ENCODE measurements around the gene CRLF2. TPM values are rescaled to one million over a fixed set of nuclear protein-coding genes. Genes with fewer than 3 reads are reported as not detected.
"Not testable (repeated sequence)": the region's sequence is repeated elsewhere in the genome, so short reads cannot be mapped to it uniquely, and the experiment has no call there.

The CRLF2 gene
- total and polyA plus RNA-seq, 2 experiments from 2014 or later = not detected

DNA sequence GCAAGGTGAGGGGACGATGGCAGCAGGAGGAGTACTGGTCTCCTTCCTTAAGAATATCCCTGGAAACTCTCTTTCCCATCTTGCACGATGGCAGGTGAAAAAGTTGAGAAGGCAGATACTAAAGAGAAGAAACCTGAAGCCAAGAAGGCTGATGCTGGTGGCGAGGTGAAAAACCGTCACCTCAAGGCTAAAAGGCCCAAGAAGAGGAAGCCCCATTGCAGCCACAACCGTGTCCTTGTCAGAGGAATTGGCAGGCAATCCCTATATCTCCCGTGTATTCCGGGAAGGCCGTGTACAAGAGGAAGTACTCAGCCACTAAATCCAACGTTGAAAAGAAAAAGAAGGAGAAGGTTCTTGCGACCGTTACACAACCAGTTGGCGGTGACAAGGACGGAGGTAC lies 40.0 kb downstream of the CRLF2 start (continued):
- TF ChIP-seq EZH2 (IDR thresholded peaks at IDR 0.05; ENCODE audit: low read depth, unreplicated experiment) (no peak), STAT1 (IDR thresholded peaks at IDR 0.05; ENCODE audit: unreplicated experiment) (no peak), JUNB (IDR thresholded peaks at IDR 0.05; ENCODE audit: unreplicated experiment) (no peak), EZH2phosphoT487 (IDR thresholded peaks at IDR 0.05; ENCODE audit: unreplicated experiment) (no peak), POLR2AphosphoS5 (IDR thresholded peaks at IDR 0.05; ENCODE audit: low read depth) (no peak), NANOG (IDR thresholded peaks at IDR 0.05; ENCODE audit: borderline replicate concordance) (no peak)
- TF ChIP-seq, protein P1, sequence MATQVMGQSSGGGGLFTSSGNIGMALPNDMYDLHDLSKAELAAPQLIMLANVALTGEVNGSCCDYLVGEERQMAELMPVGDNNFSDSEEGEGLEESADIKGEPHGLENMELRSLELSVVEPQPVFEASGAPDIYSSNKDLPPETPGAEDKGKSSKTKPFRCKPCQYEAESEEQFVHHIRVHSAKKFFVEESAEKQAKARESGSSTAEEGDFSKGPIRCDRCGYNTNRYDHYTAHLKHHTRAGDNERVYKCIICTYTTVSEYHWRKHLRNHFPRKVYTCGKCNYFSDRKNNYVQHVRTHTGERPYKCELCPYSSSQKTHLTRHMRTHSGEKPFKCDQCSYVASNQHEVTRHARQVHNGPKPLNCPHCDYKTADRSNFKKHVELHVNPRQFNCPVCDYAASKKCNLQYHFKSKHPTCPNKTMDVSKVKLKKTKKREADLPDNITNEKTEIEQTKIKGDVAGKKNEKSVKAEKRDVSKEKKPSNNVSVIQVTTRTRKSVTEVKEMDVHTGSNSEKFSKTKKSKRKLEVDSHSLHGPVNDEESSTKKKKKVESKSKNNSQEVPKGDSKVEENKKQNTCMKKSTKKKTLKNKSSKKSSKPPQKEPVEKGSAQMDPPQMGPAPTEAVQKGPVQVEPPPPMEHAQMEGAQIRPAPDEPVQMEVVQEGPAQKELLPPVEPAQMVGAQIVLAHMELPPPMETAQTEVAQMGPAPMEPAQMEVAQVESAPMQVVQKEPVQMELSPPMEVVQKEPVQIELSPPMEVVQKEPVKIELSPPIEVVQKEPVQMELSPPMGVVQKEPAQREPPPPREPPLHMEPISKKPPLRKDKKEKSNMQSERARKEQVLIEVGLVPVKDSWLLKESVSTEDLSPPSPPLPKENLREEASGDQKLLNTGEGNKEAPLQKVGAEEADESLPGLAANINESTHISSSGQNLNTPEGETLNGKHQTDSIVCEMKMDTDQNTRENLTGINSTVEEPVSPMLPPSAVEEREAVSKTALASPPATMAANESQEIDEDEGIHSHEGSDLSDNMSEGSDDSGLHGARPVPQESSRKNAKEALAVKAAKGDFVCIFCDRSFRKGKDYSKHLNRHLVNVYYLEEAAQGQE (IDR thresholded peaks at IDR 0.05; ENCODE audit: unreplicated experiment) = no peak

GRCh38 chrX:1171915-1172314 lies 40.5 kb downstream of the CRLF2 start:
- not testable (repeated sequence) for H3K4me3 ChIP-seq; H4K20me1 ChIP-seq (replicated peaks; ENCODE audit: insufficient read depth); H3K4me3 Mint-ChIP-seq; H3K9me2 ChIP-seq (ENCODE audit: insufficient read depth); H3K4me1 Mint-ChIP-seq; H3K36me3 ChIP-seq (ENCODE audit: insufficient read depth); ATAC-seq; H3F3A ChIP-seq (replicated peaks; ENCODE audit: low read depth); DNase-seq (ENCODE audit: low spot score); H3K27ac ChIP-seq (ENCODE audit: low read depth); H3K27ac Mint-ChIP-seq; H3K27me3 ChIP-seq (ENCODE audit: insufficient read depth); H3K79me2 ChIP-seq (replicated peaks; ENCODE audit: insufficient read depth)
- H3K9me3 Mint-ChIP-seq = peaks cover 81% of the 10 kb centered on the region
- Histone ChIP-seq H3K4me2 (peak overlapping the region; percentile 73), H3K4me1 (ENCODE audit: insufficient read depth) (peaks cover 39% of the 10 kb centered on the region), H2AFZ (0 out of 2 replicates have a peak overlapping the region, but pooled peaks have one; percentile 38)
- H3K27me3 Mint-ChIP-seq (ENCODE audit: insufficient read depth, low read depth, poor library complexity) = peaks cover 13% of the 10 kb centered on the region
- H3K36me3 Mint-ChIP-seq (ENCODE audit: low read depth) = peaks cover 46% of the 10 kb centered on the region

- Histone ChIP-seq H3K36me3 (ENCODE audit: insufficient read depth) (no peaks in the 10 kb centered on the region; the same call in 1 of the 2 replicates), H3K79me2 (replicated peaks; ENCODE audit: insufficient read depth) (no peaks in the 10 kb centered on the region), H3K27ac (ENCODE audit: low read depth) (no peak overlapping the region), H3K4me2 (no peak overlapping the region; the same call in 1 of the 2 replicates), H4K20me1 (replicated peaks; ENCODE audit: insufficient read depth) (no peaks in the 10 kb centered on the region), H3K27me3 (ENCODE audit: insufficient read depth) (peaks cover 8% of the 10 kb centered on the region), H3K9me2 (ENCODE audit: insufficient read depth) (peaks cover 4% of the 10 kb centered on the region; the same call in 1 of the 2 replicates), H2AFZ (no peak overlapping the region), H3K4me1 (ENCODE audit: insufficient read depth) (peaks cover 39% of the 10 kb centered on the region), H3K4me3 (no peak overlapping the region), H3F3A (replicated peaks; ENCODE audit: low read depth) (peaks cover 5% of the 10 kb centered on the region)
- peaks cover 83% of the 10 kb centered on the region for H3K9me3 Mint-ChIP-seq
- H3K4me3 Mint-ChIP-seq = no peak overlapping the region
- H3K27me3 Mint-ChIP-seq (ENCODE audit: insufficient read depth, low read depth, poor library complexity) = peaks cover 16% of the 10 kb centered on the region
- H3K36me3 Mint-ChIP-seq (ENCODE audit: low read depth) = peaks cover 47% of the 10 kb centered on the region
- ATAC-seq = no peak
- no peak for DNase-seq (ENCODE audit: low spot score)
- no peak overlapping the region for H3K27ac Mint-ChIP-seq
- no peaks in the 10 kb centered on the region; the same call in 2 of the 3 replicates for H3K4me1 Mint-ChIP-seq
- TF ChIP-seq CREB1 (CRISPR knock-in tag; IDR thresholded peaks at IDR 0.05; ENCODE audit: low read depth) (no peak), EZH2phosphoT487 (IDR thresholded peaks at IDR 0.05; ENCODE audit: unreplicated experiment) (no peak), ZNF331 (CRISPR knock-in tag; IDR thresholded peaks at IDR 0.05; ENCODE audit: low read depth) (no peak), ETS1 (IDR thresholded peaks at IDR 0.05) (no peak), ZNF114 (CRISPR knock-in tag; IDR thresholded peaks at IDR 0.05) (no peak), STAT1 (IDR thresholded peaks at IDR 0.05; ENCODE audit: unreplicated experiment) (no peak), EZH2 (IDR thresholded peaks at IDR 0.05; ENCODE audit: low read depth, unreplicated experiment) (no peak), POLR2AphosphoS5 (IDR thresholded peaks at IDR 0.05; ENCODE audit: low read depth) (no peak)
- TF ChIP-seq, protein P1 (IDR thresholded peaks at IDR 0.05; ENCODE audit: unreplicated experiment) = no peak
- TF ChIP-seq, protein P2, sequence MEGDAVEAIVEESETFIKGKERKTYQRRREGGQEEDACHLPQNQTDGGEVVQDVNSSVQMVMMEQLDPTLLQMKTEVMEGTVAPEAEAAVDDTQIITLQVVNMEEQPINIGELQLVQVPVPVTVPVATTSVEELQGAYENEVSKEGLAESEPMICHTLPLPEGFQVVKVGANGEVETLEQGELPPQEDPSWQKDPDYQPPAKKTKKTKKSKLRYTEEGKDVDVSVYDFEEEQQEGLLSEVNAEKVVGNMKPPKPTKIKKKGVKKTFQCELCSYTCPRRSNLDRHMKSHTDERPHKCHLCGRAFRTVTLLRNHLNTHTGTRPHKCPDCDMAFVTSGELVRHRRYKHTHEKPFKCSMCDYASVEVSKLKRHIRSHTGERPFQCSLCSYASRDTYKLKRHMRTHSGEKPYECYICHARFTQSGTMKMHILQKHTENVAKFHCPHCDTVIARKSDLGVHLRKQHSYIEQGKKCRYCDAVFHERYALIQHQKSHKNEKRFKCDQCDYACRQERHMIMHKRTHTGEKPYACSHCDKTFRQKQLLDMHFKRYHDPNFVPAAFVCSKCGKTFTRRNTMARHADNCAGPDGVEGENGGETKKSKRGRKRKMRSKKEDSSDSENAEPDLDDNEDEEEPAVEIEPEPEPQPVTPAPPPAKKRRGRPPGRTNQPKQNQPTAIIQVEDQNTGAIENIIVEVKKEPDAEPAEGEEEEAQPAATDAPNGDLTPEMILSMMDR (conservative IDR thresholded peaks at IDR 0.05; ENCODE audit: low read depth in 2 of 2) = no peak
These were observed 42.2 kb downstream of the CRLF2 start for GRCh38 chrX:1170243-1170642.

Data from GM23338 (cell line).